22Rv1 (cell line): Measurements from ENCODE around the gene OR8J3.

Experiments used
- ZFX ChIP-seq: fragments of 450-650 bp; IDR thresholded peaks from 2 replicates; pipeline ENCODE4 v1.6.1; 2017; ENCODE audit warnings: antibody characterized with exemption, borderline replicate concordance
- TF ChIP-seq, protein P1 (sequence below): fragments of 450-650 bp; IDR thresholded peaks from 2 replicates; pipeline ENCODE4 v1.5.1; 2017; ENCODE audit warnings: mild to moderate bottlenecking

DNA sequence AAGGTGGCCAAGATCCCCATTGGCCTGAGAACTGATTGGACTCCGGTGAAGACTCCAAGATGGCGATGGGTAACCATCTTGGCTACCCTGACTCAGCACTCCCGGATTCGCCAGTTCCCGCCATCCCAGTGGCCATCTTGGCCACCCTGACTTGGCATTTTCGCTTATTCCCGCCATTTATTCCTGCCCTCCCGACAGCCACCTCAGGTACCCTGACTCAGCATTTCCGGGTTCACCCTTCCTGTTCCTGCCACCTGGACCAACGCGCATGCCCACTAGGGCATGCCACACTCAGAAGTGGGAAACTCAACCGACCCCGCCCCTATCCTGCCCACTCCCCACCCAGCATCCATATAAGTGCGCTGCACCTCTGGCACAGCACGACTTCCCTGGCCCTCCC, 12.3 kb upstream of the OR8J3 start:
- TF ChIP-seq, protein P1, sequence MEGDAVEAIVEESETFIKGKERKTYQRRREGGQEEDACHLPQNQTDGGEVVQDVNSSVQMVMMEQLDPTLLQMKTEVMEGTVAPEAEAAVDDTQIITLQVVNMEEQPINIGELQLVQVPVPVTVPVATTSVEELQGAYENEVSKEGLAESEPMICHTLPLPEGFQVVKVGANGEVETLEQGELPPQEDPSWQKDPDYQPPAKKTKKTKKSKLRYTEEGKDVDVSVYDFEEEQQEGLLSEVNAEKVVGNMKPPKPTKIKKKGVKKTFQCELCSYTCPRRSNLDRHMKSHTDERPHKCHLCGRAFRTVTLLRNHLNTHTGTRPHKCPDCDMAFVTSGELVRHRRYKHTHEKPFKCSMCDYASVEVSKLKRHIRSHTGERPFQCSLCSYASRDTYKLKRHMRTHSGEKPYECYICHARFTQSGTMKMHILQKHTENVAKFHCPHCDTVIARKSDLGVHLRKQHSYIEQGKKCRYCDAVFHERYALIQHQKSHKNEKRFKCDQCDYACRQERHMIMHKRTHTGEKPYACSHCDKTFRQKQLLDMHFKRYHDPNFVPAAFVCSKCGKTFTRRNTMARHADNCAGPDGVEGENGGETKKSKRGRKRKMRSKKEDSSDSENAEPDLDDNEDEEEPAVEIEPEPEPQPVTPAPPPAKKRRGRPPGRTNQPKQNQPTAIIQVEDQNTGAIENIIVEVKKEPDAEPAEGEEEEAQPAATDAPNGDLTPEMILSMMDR: no peak
- TF ChIP-seq ZFX: no peak
